HCT116 (cell line): Measurements from ENCODE around the gene NR4A1. TPM values are rescaled to one million over a fixed set of nuclear protein-coding genes. Genes with fewer than 3 reads are reported as not detected.

Experiments
- ATAC-seq: fragments of 200-7000 bp; cut with Tn5 transposase; 2 replicates; pipeline ENCODE4 v1.9.1; 2020; ENCODE audit warnings: mild to moderate bottlenecking, moderate library complexity
- BruUV-seq: library from RNA; stranded (reverse); fragments of 400-500 nt; replicated peaks from 2 replicates; lab custom pipeline; 2021; lab: Mats Ljungman, UMichigan
- CTCF ChIA-PET: fragments of 300-600 bp; sonication (Branson Sonifier 250); formaldehyde crosslinking; loops from one replicate; lab custom pipeline; 2021; ENCODE audit warnings: antibody characterized with exemption; lab: Charles Lee
- POLR2A ChIA-PET: fragments of 300-600, 350-600 bp; sonication (Branson Sonifier 250); formaldehyde crosslinking; loops from one replicate; lab custom pipeline; 2021; ENCODE audit warnings: antibody characterized with exemption; lab: Charles Lee
- RAD21 ChIA-PET, 2 experiments: fragments of 300-600 bp; sonication (Branson Sonifier 250); formaldehyde crosslinking; loops; one replicate each; lab custom pipeline; 2023; ENCODE audit warnings: low total read pairs in 2 of 2; ENCODE audit not compliant: uncharacterized antibody in 2 of 2, unreplicated experiment in 2 of 2, low non-redundant PET in 1 of 2; lab: Charles Lee
- DNase-seq: peaks from one replicate; pipeline ENCODE4 v3.0.0-alpha.2; 2010; ENCODE audit warnings: low read depth, low spot score
- H2AFZ ChIP-seq: fragments of 200-600 bp; shearing (Covaris generic), sonication (generic); 2 replicates; pipeline ENCODE4 v1.6.1; 2017; ENCODE audit warnings: low read depth, mixed run types, mixed read lengths, antibody characterized with exemption, low read length; ENCODE audit not compliant: poor library complexity, severe bottlenecking
- H3K27ac ChIP-seq: 2 replicates; pipeline ENCODE4 v1.5.1; 2012; ENCODE audit warnings: low read depth, low read length
- H3K27me3 ChIP-seq: fragments of 200-600 bp; sonication (generic); 2 replicates; pipeline ENCODE4 v1.6.1; 2016; ENCODE audit warnings: mixed run types, low read length, mixed read lengths; ENCODE audit not compliant: insufficient read depth
- H3K36me3 ChIP-seq, 2 experiments: fragments of 200-500 bp in 1 of 2; fragments of 200-600 bp in 1 of 2; sonication (Bioruptor generic) in 1 of 2; sonication (generic) in 1 of 2; 2 replicates each; pipeline versions ENCODE4 v1.5.1 to v1.6.1; 2014 to 2016; ENCODE audit warnings: low read length in 2 of 2, inconsistent platforms in 1 of 2, mixed read lengths in 1 of 2, mixed run types in 1 of 2; ENCODE audit not compliant: insufficient read depth in 2 of 2, control insufficient read depth in 1 of 2
- H3K4me1 ChIP-seq, 2 experiments: fragments of 200-600 bp in 1 of 2; sonication (generic) in 1 of 2; 2 replicates each; pipeline versions ENCODE4 v1.5.1 to v1.6.1; 2012 to 2017; ENCODE audit warnings: low read length in 2 of 2, inconsistent platforms in 1 of 2, mild to moderate bottlenecking in 1 of 2, mixed read lengths in 1 of 2, mixed run types in 1 of 2, moderate library complexity in 1 of 2; ENCODE audit not compliant: insufficient read depth in 2 of 2, control insufficient read depth in 1 of 2
- H3K4me2 ChIP-seq: fragments of 200-600 bp; sonication (generic); 2 replicates; pipeline ENCODE4 v1.6.1; 2017; ENCODE audit warnings: mixed run types, low read length, mixed read lengths
- H3K4me3 ChIP-seq, 2 experiments: fragments of 200-600 bp in 1 of 2; sonication (generic) in 1 of 2; replicated peaks in 1 of 2; 2 replicates each; pipeline ENCODE4 v1.5.1; 2011 to 2016; ENCODE audit warnings: low read length in 2 of 2, control low read depth in 1 of 2, low read depth in 1 of 2, mild to moderate bottlenecking in 1 of 2, mixed read lengths in 1 of 2, mixed run types in 1 of 2
- H3K79me2 ChIP-seq: fragments of 200-600 bp; sonication (generic); 2 replicates; pipeline ENCODE4 v1.6.1; 2017; ENCODE audit warnings: mild to moderate bottlenecking, mixed run types, low read length, moderate library complexity, mixed read lengths; ENCODE audit not compliant: insufficient read depth
- H3K9ac ChIP-seq: fragments of 200-600 bp; sonication (generic); 2 replicates; pipeline ENCODE4 v1.6.1; 2016; ENCODE audit warnings: low read length, mixed read lengths
- H3K9me2 ChIP-seq: fragments of 200-600 bp; sonication (generic), shearing (Covaris generic); 2 replicates; pipeline ENCODE4 v1.6.1; 2017; ENCODE audit warnings: mixed run types, mild to moderate bottlenecking, moderate library complexity; ENCODE audit not compliant: insufficient read depth
- H3K9me3 ChIP-seq, 2 experiments: fragments of 200-500 bp in 1 of 2; fragments of 200-600 bp in 1 of 2; sonication (Bioruptor generic) in 1 of 2; sonication (generic) in 1 of 2; 2 replicates each; pipeline ENCODE4 v1.6.1; 2014 to 2017; ENCODE audit warnings: low read length in 2 of 2, mixed read lengths in 2 of 2, inconsistent platforms in 1 of 2, low read depth in 1 of 2, mild to moderate bottlenecking in 1 of 2, mixed run types in 1 of 2, moderate library complexity in 1 of 2; ENCODE audit not compliant: control insufficient read depth in 1 of 2, insufficient read depth in 1 of 2
- H4K20me1 ChIP-seq: fragments of 200-600 bp; sonication (generic), shearing (Covaris generic); 2 replicates; pipeline ENCODE4 v1.6.1; 2017; ENCODE audit warnings: mixed run types, mild to moderate bottlenecking, moderate library complexity; ENCODE audit not compliant: insufficient read depth
- CBX3 ChIP-seq: IDR thresholded peaks from 2 replicates; pipeline ENCODE4 v1.6.1; 2012; ENCODE audit warnings: low read depth
- CTCF ChIP-seq, 3 experiments: fragments of 200-600 bp in 1 of 3; sonication (generic) in 1 of 3; IDR thresholded peaks in 2 of 3; conservative IDR thresholded peaks in 1 of 3; 2 replicates each; pipeline ENCODE4 v1.5.1; 2012 to 2017; ENCODE audit warnings: low read depth in 2 of 3, low read length in 2 of 3, antibody characterized with exemption in 1 of 3, borderline replicate concordance in 1 of 3, control low read depth in 1 of 3, mild to moderate bottlenecking in 1 of 3, mixed read lengths in 1 of 3, mixed run types in 1 of 3, moderate library complexity in 1 of 3; ENCODE audit not compliant: insufficient read depth in 1 of 3
- EGR1 ChIP-seq: IDR thresholded peaks from 2 replicates; pipeline ENCODE4 v1.6.1; 2012; ENCODE audit warnings: low read depth
- EZH2phosphoT487 ChIP-seq: fragments of 200-600 bp; IDR thresholded peaks from 2 replicates; pipeline ENCODE4 v1.6.1; 2018; ENCODE audit warnings: antibody characterized with exemption, borderline replicate concordance
- FOSL1 ChIP-seq: IDR thresholded peaks from 2 replicates; pipeline ENCODE4 v1.6.1; 2012; ENCODE audit warnings: low read depth
- JUND ChIP-seq: IDR thresholded peaks from 2 replicates; pipeline ENCODE4 v1.6.1; 2012
- MAX ChIP-seq: IDR thresholded peaks from 2 replicates; pipeline ENCODE4 v1.6.1; 2012
- POLR2AphosphoS5 ChIP-seq: IDR thresholded peaks from 2 replicates; pipeline ENCODE4 v1.6.1; 2011; ENCODE audit warnings: mild to moderate bottlenecking, low read depth, low read length, moderate library complexity
- SP1 ChIP-seq: IDR thresholded peaks from 2 replicates; pipeline ENCODE4 v1.6.1; 2012; ENCODE audit warnings: low read depth
- SRF ChIP-seq: IDR thresholded peaks from 2 replicates; pipeline ENCODE4 v1.6.1; 2012; ENCODE audit warnings: low read depth
- TCF7L2 ChIP-seq: IDR thresholded peaks from 2 replicates; pipeline ENCODE4 v1.7.0; 2011; ENCODE audit warnings: borderline replicate concordance, inconsistent platforms; ENCODE audit not compliant: insufficient read depth, insufficient read length; ENCODE audit errors: extremely low read depth
- YY1 ChIP-seq: IDR thresholded peaks from 2 replicates; pipeline ENCODE4 v1.6.1; 2011; ENCODE audit warnings: low read length, low read depth, moderate library complexity, mild to moderate bottlenecking; ENCODE audit not compliant: insufficient replicate concordance; ENCODE audit errors: extremely low read depth
- ZFX ChIP-seq: fragments of 450-650 bp; IDR thresholded peaks from 2 replicates; pipeline ENCODE4 v1.6.1; 2017
- intact Hi-C: fragments of 100-400 bp; cut with micrococcal nuclease; formaldehyde crosslinking; loops from 2 replicates; pipeline ENCODE4 v1.10.0; 2022
- total RNA-seq: library from RNA; stranded (reverse); gene quantifications from one replicate; pipeline ENCODE4 v1.2.1, GENCODE V29; 2021; ENCODE audit not compliant: unreplicated experiment

NR4A1 gene
- total RNA-seq, 1 experiment from 2014 or later = 35.3 TPM

- Histone ChIP-seq H3K9ac (peak within 1 kb of the TSS; percentile 98), H3K27me3 (no peaks in the 10 kb centered on the region), H3K9me3 (no peaks in the 10 kb centered on the region), H3K4me3 (peak within 1 kb of the TSS; percentile 91 to 99), H4K20me1 (no peaks in the 10 kb centered on the region), H3K9me2 (no peaks in the 10 kb centered on the region), H3K4me1 (peaks cover 7 to 23% of the 10 kb centered on the region in 2 experiments), H3K4me2 (peak within 1 kb of the TSS; percentile 96), H3K27ac (peak within 1 kb of the TSS; percentile 86), H2AFZ (peak within 1 kb of the TSS; percentile 47), H3K36me3 (peaks cover 15 to 21% of the 10 kb centered on the region in 2 experiments; a peak in 3 of 4 replicates), H3K79me2 (peaks cover 48% of the 10 kb centered on the region)
- TF ChIP-seq YY1 (peak; percentile 74), SRF (peak; percentile 9; the same call in 1 of the 2 replicates), EGR1 (peak; percentile 97), SP1 (peak; percentile 93), ZFX (no peak), TCF7L2 (peak; percentile 68), CTCF (IDR thresholded peaks at IDR 0.05 in 2 of 3, conservative IDR thresholded peaks at IDR 0.05 in 1 of 3; ENCODE audit: borderline replicate concordance in 1 of 3, insufficient read depth in 1 of 3, low read depth in 2 of 3, low read length in 2 of 3) (peak; percentile 68 to 78 (median 78)), EZH2phosphoT487 (no peak), CBX3 (peak; percentile 93), POLR2AphosphoS5 (peak; percentile 80), JUND (peak; percentile 85), FOSL1 (no peak), MAX (peak; percentile 87)
- peak; percentile 94 for DNase-seq
- peak; percentile 95 for ATAC-seq
- intact Hi-C loops = loop anchor here (1.0 kb wide), 2 partner anchors 19 to 44 kb away; no protein-coding TSS in a partner anchor
- BruUV-seq = no TSS peak
- POLR2A ChIA-PET = interaction anchor here (0.9 to 3.3 kb wide), 6 partner anchors 9 to 44 kb away, joined by 3 to 18 read pairs (median 6); partner anchors contain the start of gene NR4A1
- RAD21 ChIA-PET = interaction anchor here (0.6 to 3.0 kb wide), 3 partner anchors 44 to 54 kb away, joined by 4 to 13 read pairs (median 5); no protein-coding TSS in a partner anchor
- CTCF ChIA-PET = interaction anchor here (0.9 to 4.4 kb wide), 10 partner anchors 9 to 55 kb away, joined by 3 to 70 read pairs (median 4); partner anchors contain the start of gene NR4A1
Measured at GRCh38 chr12:52069327-52070184, 18.3 kb downstream of the NR4A1 start, which contains the start of gene ATG101. ATG101 (plus strand) TSS chr12:52069978; CDS start chr12:52073651, 3,673 bp downstream.
